ENCODE measurements around the gene CYBRD1. TPM values are rescaled to one million over a fixed set of nuclear protein-coding genes. Genes with fewer than 3 reads are reported as not detected.

The CYBRD1 gene
- total RNA-seq, 1 donor from 2014 or later: 58.3 TPM

DNA sequence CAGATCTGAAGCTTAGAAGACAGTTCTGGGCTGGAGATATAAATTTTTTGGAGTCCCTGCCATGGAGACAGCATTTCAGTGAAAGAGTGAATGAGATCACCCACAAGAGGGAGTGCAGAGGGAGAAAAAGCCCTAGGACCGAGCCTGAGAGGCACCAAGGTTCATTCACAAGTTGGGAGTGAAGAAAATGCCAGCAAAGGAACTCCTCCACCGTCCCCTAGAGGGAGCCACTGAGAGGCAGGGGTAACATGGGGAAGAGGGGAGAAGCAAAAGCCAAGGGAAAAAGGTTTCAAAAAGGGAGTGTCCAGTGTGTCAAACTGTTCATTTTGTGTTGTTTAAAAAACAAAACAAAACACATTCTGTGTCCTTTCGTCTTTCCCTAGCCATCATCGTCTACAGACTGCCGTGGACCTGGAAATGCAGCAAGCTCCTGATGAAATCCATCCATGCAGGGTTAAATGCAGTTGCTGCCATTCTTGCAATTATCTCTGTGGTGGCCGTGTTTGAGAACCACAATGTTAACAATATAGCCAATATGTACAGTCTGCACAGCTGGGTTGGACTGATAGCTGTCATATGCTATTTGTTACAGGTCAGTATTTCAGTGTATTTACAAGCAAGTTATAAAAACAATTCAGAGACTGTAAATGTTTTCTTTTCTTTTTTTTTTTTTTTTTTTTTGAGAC is 19.1 kb downstream of the CYBRD1 start:
- ATAC-seq (ENCODE audit: poor library complexity): no peak
- DNase-seq: no peak
- intact Hi-C loops (cut with DNase I): no loop called here

DNA sequence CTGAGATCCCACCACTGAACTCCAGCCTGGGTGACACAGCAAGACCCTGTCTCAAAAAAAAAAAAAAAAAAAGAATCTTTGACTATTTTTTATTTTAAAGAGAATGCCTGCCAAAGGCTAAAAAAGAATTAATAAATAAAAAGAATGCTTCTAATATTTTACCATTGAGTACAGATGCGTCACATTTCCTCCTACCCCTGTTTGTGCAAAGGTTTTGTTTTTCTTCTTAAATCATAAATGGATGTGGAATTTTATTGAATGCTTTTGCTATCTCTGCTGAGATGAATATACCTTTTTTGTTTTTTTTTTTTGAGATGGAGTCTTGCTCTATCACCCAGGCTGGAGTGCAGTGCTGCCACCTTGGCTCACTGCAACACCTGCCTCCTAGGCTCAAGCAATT is 22.8 kb downstream of the CYBRD1 start:
- intact Hi-C loops (cut with DNase I): no loop called here

DNA sequence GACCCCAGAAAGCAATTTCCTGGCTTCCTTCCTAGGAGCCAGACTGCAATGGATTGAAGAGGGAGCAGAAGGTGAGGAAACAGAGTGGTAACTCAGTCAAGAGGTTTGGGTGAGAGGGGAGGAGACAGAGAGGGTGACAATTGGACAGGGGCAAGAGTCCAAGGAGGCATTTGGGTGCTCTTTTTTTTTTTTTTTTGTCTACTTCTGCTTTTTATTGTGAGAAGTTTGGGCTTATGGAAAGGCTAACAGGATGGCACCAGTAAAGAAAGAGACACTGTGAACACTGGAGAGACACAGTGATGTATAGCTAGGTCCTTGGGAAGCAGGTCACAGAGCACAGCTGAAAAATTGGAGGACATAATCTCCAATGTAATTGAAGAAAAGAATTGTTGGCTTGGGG is 25.0 kb downstream of the CYBRD1 start:
- ATAC-seq (ENCODE audit: poor library complexity) (no peak), DNase-seq (no peak)
- intact Hi-C loops (cut with DNase I): no loop called here

More for the DNA sequence above, 22.8 kb downstream of the CYBRD1 start:
- ATAC-seq (ENCODE audit: poor library complexity): no peak
- no peak for DNase-seq

DNA sequence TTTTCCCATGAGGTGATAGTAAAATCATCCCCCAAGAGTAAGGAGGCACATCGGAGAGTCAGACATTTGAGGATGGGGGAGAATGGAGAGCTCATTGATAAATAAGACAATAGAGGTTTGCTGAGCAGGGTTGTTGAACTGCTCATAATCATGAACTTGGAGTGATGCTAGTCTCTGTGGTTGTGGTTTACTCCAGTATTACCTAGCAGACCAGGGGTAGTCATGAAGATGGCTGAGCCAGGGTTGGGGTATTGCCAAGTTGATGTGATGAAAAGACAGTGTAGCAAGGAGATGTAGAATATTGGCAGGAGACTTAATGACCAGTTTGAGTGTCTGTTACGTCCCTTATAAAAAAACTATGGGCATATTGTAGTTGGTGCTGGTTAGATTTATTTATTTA is 25.4 kb downstream of the CYBRD1 start:
- intact Hi-C loops (cut with DNase I): no loop called here
- DNase-seq (no peak), ATAC-seq (ENCODE audit: poor library complexity) (no peak)

DNA sequence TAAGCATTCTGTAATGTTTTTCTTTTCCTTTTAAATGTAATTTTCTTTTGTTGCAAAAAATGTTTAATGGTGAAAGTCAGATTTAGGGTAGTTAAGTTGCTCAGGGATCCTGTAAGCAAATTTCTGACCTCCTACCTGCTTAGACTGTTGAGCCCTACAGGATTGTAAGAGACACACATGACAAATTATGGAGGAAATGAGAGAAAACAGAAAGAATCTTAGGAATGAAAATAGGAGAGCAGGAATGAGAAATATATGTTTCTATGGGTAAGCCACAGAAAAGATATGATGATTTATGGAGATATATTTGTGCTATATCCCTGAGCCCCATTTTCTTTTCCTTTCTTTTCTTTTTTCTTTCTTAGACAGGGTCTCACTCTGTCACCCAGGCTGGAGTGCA is 28.3 kb downstream of the CYBRD1 start:
- intact Hi-C loops (cut with DNase I): no loop called here
- ATAC-seq (ENCODE audit: poor library complexity) (no peak), DNase-seq (no peak)

DNA sequence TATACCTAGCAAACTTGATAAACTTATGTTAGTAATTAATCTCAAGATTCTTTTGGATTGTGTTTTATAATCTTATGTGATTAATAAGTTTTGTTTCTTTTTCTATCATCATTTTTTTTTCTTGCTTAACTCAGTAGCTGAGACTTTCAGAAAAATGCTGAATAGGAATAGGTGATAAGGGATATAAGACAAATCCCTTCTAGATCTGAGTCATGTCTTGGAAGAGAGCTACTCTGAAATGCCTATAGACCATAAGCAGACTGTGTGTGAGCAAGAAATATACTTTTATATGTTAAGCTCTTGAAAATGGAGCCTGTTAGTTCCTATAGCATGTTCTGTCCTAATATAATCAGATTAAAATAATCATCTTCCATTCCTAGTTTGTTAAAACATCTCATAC is 29.6 kb downstream of the CYBRD1 start:
- intact Hi-C loops (cut with DNase I): no loop called here

DNA sequence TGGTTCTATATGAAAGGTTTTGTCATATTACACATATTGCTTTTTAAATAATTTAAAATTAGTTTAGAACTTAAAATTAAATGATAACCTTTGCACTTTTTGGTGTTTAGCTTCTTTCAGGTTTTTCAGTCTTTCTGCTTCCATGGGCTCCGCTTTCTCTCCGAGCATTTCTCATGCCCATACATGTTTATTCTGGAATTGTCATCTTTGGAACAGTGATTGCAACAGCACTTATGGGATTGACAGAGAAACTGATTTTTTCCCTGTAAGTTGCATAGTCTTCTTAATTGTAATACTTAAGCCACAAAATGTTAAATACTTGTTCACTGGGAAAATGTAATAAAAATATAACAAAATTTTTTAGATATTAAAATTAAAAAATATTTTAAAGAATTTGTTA is 31.0 kb downstream of the CYBRD1 start:
- ATAC-seq (ENCODE audit: poor library complexity) (no peak), DNase-seq (no peak)
- intact Hi-C loops (cut with DNase I): no loop called here

More for the DNA sequence above, 29.6 kb downstream of the CYBRD1 start:
- ATAC-seq (ENCODE audit: poor library complexity) (no peak), DNase-seq (no peak)

DNA sequence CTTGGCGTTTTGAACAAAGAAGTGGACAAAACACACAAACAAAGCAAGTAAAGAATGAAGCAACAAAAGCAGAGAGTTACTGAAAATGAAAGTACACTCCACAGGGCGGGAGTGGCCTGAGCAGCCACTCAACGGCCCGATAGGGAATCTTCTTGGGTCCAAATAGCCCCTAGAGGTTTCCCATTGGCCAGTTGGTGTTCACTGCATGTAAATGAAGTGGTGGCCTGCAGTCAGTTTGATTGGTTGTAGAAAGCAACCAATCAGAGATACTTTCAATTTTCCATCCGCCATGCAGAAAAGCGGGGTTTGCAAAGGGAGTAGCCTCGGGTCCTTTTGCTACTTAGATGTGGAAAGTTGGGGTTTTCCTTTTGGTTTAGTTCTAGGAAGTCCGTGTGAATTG is 31.6 kb downstream of the CYBRD1 start:
- no peak for DNase-seq
- peak; percentile 36 for ATAC-seq (ENCODE audit: poor library complexity)
- intact Hi-C loops (cut with DNase I): no loop called here

DNA sequence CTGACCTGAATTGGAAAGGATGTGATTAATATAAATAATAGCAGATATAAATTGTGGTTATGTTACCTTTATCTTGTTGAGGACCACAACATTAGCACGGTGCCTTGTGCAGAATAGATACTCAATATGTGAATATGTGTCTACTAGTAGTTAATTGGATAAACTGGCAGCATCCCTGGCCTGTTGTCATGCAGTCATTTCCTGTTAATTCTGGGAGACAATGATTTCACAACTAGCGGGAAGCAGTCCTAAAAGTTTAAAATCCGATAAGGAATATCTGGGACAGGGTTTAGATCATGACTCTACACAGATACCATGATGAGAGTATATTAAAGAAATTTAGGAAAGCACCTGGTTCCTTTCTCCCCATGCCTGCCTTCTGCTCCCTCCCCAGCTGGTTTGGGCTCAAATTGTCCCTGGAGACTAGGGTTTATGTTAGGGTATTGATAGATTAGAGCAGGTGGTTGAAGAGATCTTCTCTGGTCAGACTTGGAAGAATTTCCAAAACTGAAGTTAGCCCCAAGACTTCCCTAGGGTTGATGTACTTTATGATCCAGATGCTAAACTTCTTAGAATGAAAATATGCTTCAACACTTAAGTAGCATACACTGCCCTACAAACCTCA is 32.8 kb downstream of the CYBRD1 start:
- ATAC-seq (ENCODE audit: poor library complexity): no peak
- DNase-seq: no peak
- intact Hi-C loops (cut with DNase I): no loop called here

DNA sequence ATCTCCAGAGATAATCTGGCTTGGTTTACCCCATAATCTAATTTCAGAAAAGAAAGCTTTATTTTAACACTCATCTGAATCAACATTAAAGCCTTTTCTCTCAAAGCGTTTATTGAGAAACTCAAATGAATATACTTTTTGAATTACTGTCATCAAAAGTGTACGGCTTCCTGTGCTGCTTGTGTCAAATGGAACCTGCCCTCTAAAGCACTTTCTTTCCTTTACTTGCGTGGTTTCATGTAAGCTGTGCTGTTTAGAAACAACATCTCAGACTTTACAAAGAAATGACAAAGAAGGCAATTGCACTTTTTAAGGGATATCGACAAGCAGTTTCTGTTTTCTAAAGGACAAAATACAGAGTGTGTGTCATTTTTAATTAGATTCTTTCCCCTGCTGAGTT is 35.1 kb downstream of the CYBRD1 start:
- no peak for ATAC-seq (ENCODE audit: poor library complexity)
- DNase-seq: no peak
- intact Hi-C loops (cut with DNase I): no loop called here

DNA sequence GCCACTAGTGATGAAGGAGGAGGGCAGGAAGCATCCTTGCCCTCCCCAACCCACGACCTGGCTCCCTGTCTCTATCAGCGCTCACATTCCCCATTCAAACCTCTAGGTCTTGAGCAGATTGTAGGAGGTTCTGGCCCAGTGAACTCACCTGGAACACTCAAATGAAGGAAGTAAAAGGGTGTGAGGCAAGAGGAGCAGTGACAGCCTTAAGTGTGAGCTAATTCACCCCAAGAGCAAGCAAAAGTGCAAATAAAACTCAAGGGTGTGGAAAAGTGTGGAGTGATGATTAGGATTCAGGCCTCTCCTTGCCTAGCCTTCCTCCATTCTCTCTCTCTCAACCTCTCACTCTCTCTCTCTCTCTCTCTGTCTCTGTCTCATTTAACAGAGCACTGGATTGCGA is 41.0 kb downstream of the CYBRD1 start:
- ATAC-seq (ENCODE audit: poor library complexity): no peak
- no peak for DNase-seq
- intact Hi-C loops (cut with DNase I): no loop called here

DNA sequence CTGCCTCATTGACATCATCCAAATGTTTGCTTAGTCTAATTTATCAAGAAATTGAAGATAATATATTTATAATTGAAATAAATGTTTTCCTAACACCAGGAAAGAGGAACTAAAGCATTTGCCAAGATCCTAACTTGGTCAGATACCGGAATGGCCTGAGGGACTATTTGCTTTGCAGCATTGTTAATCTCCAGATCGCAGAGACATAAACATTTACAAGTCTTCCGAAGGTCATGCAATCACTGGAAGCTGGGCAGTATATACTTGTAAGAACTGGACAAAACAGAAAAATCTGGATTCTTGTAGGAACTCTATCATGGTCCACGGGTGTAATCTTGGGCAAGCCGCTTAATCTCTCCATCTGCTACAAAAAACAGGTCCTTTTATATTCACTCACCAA is 42.2 kb downstream of the CYBRD1 start:
- ATAC-seq (ENCODE audit: poor library complexity) (no peak), DNase-seq (no peak)
- intact Hi-C loops (cut with DNase I): no loop called here

DNA sequence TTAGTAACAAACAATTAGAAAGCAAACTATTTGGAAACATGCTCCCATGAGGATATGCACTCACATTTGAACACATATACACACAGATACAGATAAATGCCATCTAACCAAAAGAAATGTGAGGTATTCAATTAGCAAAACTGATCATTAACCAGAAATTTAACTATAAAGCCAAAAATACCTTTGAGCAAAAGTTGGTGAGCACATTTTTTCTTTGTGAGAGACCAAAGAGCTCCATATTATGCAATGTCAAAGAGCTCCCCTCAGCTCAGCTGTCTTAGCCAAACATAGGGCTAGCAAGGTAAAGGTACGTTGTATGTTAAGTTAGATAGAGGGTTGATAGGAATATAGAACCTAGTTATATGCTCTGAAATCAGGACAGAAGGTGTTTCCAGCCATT is 43.8 kb downstream of the CYBRD1 start:
- ATAC-seq (ENCODE audit: poor library complexity) (no peak), DNase-seq (no peak)
- intact Hi-C loops (cut with DNase I): no loop called here

DNA sequence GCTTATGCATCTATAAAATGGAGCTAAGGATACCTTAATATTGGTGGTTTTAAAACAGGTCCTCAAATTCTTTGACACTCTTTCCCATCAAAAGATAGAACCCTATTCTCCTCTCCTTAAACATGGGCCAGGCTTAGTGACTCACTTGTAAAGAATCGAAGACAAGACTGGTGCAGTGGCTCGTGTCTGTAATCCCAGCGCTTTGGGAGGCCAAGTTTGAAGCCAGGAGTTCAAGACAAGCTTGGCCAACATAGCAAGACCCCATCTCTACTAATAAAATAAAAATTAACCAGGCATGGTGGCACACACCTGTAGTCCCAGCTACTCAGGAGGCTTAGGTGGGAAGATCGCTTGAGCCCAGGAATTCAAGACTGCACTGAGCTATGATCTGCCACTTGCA is 44.5 kb downstream of the CYBRD1 start:
- ATAC-seq (ENCODE audit: poor library complexity) (no peak), DNase-seq (no peak)
- intact Hi-C loops (cut with DNase I): no loop called here

DNA sequence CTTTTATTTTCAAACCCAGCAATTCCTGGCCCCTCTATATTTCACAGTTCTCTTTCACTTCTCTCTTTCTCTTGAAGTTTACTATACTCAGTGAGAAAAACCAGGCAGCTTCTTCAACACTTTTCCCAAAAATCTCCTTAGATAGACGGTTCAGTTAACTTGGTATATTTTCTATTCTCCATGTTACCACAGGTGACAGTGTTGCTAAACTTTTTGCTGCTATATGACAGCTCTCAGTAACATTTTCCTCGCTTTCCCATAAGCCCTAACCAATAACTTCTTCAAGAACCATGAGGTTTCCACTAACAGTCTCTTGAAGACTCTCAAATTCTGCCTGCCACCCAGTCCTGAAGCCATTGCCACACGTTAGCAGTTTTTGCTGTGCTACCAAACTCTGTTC is 45.8 kb downstream of the CYBRD1 start:
- intact Hi-C loops (cut with DNase I): no loop called here
- no peak for DNase-seq
- no peak for ATAC-seq (ENCODE audit: poor library complexity)

DNA sequence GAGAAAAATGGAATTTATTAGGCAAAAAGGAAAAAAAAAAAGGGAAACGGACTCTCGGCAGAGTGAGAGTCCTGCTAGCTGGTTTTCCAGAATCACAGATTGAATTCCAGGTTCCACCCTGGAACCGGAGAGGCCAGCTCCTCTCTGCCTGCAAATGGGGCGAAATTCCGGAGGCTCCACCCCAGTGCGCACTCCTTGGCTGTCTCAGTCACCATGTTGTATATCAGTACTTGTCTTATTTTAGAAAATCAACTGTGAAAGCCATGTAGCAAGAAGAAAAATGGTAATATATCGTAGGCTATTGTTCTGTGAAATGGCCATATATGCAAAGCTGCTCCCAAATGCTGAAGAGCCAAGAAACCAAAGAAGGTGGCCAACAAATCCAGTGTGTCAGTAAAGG is 49.4 kb downstream of the CYBRD1 start:
- ATAC-seq (ENCODE audit: poor library complexity): no peak
- DNase-seq: no peak
- intact Hi-C loops (cut with DNase I): loop anchor here (10.0 kb wide), 1 partner anchor 543 kb away; no protein-coding TSS in a partner anchor

DNA sequence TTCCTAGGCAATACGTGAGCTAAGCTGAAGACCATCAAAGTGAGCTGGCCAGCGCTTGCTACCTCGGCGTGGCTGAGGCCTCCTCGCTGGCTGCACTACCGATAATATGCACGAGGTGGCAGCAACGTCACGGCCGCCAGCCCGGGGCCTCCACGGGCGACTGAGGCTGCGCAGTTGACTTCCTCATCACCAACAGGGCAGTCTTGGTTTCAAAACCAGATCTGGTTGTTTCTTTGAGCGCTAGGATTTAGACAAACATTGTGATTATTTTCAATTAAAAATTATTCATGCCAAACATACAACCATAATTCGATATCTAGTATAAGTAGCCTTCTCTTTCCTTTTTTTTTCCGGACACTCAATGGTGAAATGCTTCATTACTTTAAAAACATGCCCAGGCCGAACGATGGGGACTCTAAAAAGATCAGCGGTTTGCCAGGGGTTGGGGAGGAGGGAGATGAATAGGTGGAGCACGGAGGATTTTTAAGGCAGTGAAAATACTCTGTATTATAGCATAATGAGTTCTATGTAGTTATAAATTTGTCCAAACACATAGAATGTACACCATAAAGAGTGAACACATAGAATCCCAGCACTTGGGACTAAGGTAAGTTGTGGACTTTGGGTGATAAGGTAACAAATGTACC is 52.0 kb downstream of the CYBRD1 start:
- ATAC-seq (ENCODE audit: poor library complexity): peak; percentile 99
- DNase-seq: peak; percentile 93
- intact Hi-C loops (cut with DNase I): loop anchor here (10.0 kb wide), 1 partner anchor 541 kb away; no protein-coding TSS in a partner anchor

DNA sequence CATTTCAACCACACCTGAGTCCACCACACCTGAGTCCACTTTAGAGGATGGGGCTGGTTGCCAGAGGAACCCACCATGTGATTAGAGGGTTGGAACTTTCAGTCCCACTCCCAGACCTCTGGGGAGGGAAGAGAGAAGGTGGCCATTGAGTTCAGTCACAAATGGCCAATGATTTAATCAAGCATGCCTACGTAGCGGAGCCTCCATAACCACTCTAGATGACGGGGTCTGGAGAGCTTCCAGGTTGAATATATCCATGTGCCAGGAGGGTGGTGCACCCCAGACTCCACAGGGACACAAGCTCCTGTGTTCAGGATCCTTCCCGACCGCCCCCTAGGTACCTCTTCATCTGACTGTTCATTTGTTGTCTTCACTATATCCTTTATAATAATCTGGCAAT is 53.3 kb downstream of the CYBRD1 start:
- ATAC-seq (ENCODE audit: poor library complexity) (no peak), DNase-seq (no peak)
- intact Hi-C loops (cut with DNase I): loop anchor here (10.0 kb wide), 1 partner anchor 539 kb away; no protein-coding TSS in a partner anchor

DNA sequence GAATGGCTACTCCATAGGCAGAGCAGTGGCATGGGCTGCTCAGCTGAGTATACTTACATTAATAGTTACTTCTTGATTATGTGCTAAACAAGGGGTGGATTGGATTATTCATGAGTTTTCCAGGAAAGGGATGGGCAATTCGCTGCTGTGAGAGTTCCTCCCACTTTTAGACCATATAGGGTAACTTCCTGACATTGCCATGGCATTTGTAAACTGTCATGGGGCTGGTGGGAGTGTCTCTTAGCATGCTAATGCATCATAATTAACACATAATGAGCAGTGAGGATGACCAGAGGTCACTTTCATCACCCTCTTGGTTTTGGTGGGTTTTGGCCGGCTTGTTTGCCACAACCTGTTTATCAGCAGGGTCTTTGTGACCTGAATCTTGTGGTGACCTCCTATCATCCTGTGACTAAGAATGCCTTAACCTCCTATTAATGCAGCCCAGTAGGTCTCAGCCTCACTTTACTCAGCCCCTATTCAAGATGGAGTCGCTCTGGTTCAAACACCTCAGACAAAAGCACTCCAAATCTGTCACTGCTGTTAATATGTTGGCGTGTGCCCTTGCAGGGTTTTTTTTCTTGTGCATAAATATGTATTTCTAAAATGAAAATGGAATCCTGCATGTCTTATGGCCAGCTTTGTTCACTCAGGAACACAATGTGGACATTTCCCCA is 56.0 kb downstream of the CYBRD1 start:
- DNase-seq (no peak), ATAC-seq (ENCODE audit: poor library complexity) (no peak)
- intact Hi-C loops (cut with DNase I): loop anchor here (10.0 kb wide), 1 partner anchor 537 kb away; no protein-coding TSS in a partner anchor
